ENCODE measurements around the gene ITGAV.

DNA sequence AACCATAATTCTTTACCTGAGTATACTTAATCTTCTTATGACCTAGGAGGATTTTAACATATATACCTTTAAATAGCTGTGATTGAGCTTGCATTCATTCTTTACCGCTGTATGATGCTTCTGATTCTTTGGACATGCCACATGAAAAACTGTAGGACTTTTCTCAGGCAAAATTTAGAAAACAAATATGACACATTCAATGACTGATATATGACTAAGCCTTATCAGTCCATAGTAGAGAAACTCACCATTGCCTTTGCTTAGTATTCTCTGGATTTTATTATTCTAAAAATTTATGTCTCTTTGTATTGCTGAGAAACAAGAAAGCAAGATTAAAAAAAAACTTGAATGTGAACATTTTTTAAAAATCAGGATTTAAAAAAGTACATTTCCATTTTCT lies 107.7 kb downstream of the ITGAV start:
- TF ChIP-seq ZNF274 (IDR thresholded peaks at IDR 0.05; ENCODE audit: low read depth, low read length) (no peak), YY1 (IDR thresholded peaks at IDR 0.05; ENCODE audit: insufficient read depth, insufficient read length) (no peak)

Data from NT2/D1 (cell line).